ENCODE measurements around the gene SESN1.

GRCh38 chr6:109092074-109092473, 2.6 kb downstream of the SESN1 start:
- no peak for TF ChIP-seq POLR2A (IDR thresholded peaks at IDR 0.05)
- TF ChIP-seq, protein P1, sequence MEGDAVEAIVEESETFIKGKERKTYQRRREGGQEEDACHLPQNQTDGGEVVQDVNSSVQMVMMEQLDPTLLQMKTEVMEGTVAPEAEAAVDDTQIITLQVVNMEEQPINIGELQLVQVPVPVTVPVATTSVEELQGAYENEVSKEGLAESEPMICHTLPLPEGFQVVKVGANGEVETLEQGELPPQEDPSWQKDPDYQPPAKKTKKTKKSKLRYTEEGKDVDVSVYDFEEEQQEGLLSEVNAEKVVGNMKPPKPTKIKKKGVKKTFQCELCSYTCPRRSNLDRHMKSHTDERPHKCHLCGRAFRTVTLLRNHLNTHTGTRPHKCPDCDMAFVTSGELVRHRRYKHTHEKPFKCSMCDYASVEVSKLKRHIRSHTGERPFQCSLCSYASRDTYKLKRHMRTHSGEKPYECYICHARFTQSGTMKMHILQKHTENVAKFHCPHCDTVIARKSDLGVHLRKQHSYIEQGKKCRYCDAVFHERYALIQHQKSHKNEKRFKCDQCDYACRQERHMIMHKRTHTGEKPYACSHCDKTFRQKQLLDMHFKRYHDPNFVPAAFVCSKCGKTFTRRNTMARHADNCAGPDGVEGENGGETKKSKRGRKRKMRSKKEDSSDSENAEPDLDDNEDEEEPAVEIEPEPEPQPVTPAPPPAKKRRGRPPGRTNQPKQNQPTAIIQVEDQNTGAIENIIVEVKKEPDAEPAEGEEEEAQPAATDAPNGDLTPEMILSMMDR (IDR thresholded peaks at IDR 0.05), result no peak
